ENCODE results near the gene TFDP1.

DNA sequence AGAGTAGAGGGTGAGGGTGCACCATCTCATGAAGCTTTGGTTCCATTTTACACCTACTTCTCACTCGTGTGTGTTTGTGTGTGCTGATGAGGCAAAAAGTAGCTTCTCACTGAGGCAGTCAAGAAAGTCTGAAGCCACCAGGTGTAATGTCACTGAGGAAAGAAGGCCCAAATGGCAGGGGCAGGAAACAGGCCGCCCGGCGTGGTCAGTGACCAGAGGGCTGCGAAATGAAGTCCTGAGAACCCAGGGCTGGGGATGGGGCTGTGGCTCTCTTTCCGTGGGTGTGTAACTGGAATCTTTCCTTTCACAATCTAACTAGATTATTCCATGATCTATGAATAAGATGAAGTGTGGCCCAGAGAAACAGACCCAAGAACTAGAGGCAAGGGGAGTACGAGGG is 25.5 kb upstream of the TFDP1 start:
- TF ChIP-seq CTCF (IDR thresholded peaks at IDR 0.05) (no peak), POLR2A (IDR thresholded peaks at IDR 0.05) (no peak)
